NCI-H82 treated with DMSO at 0.1 percent for 48 hours (cell line): ENCODE measurements around the gene LRP5.

Experiments
- DNase-seq: peaks from one replicate; lab custom pipeline; 2025; ENCODE audit not compliant: unreplicated experiment; lab: John Stamatoyannopoulos, UW

LRP5 gene

DNA sequence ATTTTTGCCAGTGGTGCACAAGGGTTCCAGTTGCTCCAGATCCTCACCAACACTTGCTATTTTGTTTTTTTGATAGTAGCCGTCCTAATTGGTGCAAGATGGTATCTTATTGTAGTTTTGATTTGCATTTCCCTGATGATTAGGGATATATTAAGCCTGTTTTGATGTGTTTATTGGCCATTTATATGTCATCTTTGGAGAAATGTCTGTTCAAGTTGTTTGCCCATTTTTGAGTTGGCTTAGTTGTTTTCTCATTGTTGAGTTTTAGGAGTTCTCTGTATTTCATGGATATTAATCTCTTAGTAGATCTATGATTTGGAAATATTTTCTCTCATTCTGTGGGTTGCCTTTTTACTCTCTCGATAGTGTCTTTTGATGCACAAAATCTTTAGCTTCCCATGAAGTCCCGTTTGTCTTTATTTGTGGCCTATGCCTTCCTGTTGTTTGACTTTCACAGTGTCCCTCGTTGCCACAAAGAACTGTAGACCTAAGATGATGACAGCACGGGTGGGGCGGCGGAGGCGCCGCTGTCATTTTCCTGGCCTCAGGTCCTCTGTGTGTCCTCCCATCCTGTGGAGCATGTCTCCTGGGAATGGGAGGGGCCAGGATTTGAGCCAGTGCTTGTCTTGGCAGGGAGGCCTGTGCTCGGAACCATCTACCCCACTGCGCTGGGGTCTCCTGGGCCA, 33.5 kb downstream of the LRP5 start:
- DNase-seq = no peak

DNA sequence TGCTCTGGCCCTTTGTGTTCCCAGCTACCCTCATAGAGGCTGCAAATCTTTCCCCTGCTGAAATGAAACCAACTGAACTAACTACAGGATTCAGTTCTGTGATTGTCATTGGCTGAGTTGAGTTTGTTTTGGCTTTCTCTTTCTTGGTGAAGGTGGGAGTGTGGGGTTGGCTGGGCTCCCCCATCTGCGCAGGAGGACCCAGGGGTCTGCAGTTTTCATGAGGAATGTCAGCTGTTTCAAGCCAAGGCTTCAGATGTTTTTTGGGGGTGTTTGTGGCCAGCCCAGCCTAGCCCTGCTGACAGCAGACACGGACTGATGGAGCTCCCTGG, 34.0 kb downstream of the LRP5 start:
- no peak for DNase-seq

DNA sequence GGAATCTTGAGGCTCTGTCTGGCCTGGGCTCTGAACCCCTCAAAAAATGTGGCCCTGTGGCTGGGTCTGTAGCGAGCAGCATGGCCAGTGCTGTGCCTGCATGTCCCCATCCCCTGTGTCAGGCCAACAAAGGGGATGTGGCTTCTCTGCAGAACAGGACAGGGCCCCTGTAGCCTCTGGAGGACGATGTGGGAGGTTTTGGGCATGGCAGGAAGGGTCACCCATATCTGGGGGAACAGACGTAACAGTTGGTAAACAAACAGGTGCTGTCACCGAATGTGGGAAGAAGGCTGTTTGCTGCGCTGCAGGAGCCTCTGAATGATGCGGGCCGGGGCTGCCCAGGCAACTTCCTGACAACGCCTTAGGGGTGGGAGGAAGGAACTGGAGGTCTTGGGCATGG, 35.0 kb downstream of the LRP5 start:
- no peak for DNase-seq

DNA sequence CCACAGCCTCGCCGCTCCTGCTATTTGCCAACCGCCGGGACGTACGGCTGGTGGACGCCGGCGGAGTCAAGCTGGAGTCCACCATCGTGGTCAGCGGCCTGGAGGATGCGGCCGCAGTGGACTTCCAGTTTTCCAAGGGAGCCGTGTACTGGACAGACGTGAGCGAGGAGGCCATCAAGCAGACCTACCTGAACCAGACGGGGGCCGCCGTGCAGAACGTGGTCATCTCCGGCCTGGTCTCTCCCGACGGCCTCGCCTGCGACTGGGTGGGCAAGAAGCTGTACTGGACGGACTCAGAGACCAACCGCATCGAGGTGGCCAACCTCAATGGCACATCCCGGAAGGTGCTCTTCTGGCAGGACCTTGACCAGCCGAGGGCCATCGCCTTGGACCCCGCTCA, 35.5 kb downstream of the LRP5 start:
- DNase-seq = no peak

DNA sequence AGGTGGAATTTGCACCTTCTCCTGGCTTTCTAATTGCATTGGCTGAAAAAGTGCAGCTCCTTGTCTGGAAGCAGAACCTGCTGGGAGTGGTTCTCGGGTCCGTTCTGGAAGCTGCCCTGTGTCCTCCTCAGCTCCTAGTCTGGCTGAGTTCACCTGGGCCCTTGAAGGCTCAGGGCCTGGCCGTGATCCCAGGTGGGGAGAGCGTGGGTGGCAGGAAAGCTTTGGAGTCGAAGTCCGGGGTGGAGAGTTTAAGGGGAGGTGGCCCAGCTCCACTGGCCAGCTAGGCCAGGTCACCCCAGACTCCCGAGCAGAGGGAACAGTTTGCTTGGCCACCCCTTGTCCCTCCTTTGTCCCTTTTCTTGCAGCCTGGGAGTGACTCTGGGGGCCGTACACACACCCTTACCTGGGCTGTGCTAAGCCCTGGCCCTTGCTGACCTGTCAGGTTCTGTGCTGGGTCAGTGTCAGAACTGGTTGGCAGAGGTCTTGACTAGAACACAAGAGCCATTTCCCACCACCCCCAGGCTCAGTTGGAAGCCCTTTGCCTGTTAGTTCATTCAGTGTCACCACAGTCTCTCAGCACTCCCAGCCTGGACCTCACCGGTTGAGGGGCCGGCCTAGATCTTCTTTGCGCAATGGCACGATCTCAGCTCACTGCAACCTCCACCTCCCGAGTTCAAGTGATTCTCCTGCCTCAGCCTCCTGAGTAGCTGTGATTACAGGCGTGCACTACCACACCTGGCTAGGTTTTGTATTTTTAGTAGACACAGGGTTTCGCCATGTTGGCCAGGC, 37.3 kb downstream of the LRP5 start:
- no peak for DNase-seq

DNA sequence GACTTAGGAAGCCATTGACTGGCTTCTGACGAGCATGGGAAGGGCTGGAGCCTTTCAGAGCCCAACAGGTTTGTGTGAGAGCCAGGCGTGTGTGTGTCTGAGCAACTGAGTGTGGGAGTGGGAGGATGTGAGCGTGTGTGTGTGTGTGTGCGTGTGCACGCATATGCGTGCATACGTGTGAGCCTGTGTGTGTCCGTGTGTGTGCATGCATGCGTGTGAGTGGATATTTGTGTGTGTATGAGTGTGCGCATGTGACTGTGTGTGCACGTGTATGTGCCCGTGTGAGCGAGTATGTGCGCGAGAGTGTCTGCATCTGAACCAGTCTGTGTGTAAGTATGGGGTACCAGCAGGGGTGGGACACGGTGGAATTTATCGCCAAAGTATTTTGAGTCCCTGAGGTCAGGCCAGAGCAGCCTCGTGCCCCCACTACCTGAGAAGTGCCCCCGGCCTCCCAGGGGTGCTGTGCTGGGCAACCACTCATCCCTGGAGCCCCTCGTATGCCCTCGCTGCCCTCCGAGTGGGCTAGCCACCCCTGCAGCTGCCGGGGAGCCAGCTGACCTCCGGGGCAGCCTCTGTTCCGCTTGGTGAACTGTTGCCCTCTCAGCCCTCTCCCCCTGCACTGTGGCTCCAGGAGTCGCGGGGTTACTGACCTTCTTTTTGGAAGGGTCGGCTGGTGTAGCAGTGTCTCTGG, 38.5 kb downstream of the LRP5 start:
- DNase-seq = no peak

DNA sequence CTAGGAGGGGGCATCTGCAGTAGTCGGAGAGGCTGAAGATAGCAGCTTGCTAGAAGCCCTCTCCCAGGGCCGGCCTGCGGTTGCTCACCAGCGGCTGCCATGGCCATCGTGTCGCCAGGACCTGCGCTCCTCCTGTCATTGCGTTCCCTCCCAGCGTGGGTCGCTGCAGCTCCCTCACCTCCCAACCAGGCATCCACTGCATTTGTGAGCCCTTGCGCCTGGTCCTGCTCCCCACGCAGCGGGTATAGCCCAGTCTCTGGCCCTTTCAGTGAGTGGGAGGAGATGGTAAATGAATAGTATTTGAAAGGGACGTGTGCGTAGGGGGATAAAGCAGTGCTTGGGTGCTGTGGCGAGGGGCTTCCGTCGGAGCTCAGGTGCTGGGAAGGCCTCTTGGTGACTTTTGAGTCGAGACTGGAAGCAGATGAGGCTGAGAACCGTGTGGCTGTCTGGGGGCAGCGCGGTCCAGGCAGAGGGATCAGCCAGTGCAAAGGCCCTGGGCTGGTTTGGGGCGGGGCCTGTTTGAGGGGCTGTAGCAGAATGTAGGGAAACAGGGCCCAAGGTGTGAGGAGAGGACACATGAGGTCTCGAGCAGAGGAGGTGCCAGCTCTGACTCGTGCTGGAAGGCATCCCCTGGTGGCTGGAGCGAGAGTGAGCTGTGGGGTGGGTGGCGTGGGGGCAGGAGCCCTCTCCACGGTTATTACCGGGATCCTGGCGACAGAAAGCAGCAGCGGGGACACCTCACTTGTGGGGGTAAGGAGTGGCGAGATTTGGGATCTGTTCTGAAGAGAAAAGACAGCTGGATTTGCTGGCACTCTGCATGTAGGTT, 39.3 kb downstream of the LRP5 start:
- no peak for DNase-seq

DNA sequence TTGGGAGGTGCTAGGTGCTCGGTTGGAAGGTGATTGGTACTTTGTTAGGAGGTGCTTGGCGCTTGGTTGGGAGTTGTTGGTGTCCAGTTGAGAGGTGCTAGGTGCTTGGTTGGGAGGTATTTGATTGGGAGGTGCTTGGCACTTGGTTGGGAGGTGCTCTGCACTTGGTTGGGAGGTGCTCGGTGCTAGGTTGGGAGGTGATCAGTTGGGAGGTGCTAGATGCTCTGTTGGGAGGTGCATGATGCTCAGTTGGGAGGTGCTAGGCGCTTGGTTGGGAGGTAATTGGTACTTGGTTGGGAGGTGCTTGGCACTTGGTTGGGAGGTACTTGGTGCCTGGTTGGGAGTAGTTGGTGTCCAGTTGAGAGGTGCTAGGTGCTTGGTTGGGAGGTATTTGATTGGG, 40.2 kb downstream of the LRP5 start:
- DNase-seq = no peak

DNA sequence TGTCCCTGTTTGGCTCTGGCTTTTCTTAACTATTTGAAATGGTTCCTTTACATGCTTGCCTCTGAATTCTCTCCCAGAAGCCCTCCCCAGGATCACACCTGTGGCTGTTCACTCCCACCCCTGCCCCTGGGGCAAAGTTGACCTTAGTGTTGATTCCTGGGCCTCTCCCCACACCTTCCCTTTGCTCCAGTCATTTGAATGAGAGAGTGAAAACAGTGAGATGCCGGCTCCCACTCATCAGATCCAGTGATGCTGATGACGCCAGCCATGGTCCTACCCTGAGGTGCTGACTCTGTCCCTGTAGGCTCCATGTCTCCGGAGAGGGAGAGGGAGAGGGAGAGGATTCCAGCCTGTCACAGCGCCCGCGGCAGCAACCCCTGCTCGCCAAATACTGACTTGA, 40.7 kb downstream of the LRP5 start:
- no peak for DNase-seq

DNA sequence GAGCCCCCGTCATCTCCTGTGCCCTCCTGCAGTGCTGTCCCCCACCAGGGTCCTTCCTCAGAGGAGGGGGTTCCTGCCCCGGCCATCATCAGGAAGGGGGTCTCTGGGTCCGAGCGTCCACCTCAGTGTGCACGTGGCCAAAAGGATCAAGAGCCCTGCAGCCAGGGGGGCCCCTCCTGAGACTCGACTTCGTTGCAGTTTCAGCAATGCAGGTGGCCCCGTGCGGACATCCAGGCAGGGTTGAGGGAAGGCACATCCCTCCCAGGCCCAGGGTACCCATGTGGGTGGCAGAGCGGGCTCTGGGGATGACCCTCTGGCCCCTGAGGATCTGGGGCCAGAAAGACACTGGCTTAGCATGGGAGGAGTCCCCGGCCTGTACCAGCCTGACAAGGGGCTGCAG, 41.3 kb downstream of the LRP5 start:
- DNase-seq = no peak

DNA sequence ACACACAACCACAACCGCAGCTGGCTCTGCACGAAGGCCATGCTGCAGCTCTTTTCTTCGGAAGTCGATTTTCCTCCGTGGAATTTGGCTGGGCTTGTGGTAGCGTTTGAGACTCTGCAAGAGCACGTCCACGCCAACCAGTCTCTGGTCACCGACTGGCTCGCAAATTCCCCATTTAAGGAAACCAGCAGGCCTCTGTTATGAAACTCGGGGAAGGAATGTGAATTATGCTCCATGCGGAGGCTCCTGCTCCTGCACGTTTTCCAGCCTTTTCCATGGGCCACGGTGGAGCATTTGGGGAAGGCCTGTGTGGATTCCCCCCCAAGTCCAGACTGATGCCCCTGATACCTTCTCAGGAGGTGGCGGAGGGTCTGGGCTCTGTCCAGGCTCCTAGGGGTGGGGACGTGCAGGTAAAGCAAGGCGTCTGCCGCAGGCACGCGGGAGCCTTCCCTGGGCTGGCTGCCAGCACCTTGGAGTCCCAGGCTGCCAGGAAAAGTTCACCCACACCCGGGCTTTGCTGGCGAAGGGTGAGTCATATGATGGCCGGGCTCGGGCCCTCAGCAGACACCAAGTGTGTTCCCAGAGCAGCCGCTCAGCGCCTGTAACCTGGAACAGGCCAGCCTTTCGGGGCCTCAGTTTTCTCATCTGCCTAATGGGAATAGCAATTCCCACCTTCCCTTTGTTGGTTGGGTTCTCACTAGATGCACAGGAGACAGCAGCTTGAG, 41.9 kb downstream of the LRP5 start:
- DNase-seq = no peak

DNA sequence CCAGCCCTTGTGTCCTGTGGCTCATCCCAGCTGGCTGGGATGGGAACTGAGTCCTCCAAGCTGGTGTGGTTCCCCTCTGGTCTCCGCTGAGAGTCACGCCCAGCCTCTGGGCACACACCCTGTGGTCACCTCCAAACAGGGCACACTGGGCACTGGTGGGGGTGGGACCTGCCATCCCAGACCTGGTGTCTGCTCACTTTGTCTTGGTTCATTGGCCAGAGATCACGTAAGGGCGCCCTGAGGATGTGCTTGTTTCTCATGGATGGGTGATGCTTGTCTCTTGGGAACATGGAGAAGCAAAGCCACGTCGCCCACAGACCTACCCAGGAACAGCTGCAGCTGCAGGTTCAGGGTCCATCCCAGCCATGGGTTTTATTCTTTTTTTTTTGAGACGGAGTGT, 43.1 kb downstream of the LRP5 start:
- DNase-seq = no peak

DNA sequence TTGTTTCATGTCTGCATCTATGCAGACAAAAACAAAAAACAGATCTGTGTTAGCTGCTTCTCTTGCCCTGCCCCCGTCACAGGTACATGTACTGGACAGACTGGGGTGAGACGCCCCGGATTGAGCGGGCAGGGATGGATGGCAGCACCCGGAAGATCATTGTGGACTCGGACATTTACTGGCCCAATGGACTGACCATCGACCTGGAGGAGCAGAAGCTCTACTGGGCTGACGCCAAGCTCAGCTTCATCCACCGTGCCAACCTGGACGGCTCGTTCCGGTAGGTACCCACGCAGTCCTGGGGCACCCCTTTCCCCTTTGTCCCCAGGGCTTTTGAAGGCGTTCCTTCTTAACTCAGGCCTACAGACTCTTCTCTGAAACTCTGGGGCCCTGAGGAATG, 45.2 kb downstream of the LRP5 start:
- DNase-seq = no peak

DNA sequence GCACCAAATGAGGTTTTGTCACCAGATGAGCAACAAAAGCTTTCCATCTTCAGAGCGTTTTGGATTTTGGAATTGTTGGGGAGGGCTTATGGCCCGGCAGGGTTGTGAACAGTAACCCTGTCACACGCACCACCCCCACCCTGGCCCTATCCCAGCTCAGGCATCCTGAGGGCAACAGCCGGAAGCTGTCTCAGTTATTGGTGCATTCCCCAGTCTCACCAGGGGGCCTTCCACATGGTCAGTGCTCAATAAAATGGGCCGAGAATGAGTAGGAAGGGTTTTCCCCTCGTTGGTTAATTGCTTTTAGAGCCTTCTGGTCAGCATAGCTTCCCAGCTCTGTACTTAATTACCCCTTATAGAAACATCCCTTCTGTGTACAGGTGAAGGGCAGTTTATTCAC, 46.0 kb downstream of the LRP5 start:
- no peak for DNase-seq

DNA sequence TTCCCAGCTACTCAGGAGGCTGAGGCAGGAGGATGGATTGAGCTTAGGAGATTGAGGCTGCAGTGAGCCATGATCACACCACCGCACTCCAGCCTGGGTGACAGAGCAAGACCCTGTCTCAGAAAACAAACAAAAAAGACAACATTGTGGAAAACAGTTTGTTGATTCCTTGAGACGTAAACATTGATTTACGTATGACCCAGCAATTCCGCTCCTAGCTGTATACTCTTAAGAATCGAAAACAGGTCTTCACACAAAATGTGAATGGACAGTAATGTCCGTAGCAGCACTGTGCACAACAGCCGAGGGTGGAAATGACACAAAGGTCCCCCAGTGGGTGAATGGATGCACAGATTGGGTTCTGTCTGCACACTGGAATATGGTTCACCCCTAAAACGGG, 49.3 kb downstream of the LRP5 start:
- no peak for DNase-seq

DNA sequence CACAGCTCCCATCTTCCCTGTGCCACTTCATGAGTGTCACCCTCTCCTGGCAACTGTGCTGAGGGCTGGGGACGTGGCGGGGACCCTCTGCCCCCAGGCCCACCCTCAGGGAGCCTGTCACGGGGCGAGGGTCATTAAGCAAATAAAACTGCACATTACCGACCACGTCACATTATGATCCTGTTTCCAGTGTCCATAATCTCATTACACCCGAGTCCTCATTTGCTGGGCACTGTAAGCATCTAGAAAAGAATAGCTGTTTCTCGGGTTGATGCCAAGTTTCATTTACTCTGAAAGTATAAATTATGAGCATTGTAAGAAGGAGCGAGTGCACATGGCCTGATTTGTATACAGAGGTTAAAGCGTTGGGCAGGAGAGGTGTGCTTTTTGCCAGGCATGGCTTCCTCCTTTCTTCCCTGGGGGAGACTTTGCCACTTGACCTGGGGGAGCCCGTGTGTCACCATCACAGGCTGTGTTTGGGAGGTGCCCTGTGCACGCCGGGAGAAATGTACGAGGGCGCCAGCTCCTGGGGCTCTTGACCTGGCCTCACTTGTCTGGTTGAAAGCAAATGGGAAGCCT, 50.5 kb downstream of the LRP5 start:
- peak; percentile 6 for DNase-seq

DNA sequence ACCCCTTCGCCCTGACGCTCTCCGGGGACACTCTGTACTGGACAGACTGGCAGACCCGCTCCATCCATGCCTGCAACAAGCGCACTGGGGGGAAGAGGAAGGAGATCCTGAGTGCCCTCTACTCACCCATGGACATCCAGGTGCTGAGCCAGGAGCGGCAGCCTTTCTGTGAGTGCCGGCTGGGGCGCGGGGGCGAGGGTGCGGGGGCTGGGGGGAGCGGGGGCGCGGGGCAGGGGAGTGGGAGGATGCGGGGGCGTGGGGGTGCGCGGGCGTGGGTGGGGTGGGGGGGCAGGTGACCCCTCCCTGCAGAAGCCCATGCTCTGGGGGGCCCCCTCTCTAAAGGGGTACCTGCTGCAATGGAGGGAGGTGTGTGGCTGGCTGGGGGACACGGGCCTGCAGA, 51.4 kb downstream of the LRP5 start:
- no peak for DNase-seq

DNA sequence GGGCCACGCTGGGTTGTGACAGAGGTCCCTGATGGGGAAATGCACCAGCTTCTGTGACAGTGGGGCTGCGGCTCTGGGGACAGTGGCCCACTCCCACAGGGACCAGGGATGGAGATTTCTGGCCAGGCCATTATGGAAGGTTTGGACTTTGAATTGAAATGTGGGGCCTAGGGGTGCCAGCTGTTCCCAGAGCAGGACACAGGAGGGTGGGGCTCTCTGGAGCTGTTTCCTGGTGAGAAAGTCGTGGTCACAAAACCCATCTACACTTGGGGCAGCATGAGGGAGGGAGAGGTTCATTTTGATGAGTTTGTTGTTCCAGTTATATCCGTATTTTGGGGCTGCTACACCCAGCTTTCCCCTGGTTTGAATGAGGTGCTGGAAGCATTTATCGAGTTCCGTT, 52.2 kb downstream of the LRP5 start:
- no peak for DNase-seq

DNA sequence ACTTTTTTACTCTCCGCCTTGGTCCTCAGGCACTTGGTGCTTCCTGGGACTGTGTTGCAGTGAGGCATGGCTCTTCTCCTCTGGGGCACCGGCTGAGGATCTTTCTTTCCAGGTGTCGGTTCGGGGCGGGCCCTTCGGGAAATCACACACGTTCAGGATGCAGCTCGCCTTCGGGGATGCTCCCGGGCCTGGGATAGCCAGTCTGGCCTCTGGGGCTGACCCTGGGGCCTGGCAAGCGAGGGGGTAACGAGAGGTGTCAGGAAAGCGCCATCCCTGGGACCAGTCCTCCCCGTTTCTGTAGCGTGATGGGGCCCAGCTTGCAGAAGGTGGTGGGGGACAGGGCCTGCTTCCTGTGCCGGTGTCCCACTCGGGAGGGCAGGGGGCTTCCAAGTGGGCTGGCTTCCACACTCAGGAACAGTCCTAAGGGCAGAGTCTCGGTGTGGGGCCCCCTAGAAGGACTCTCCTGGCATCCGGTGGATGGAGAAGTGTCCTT, 53.6 kb downstream of the LRP5 start:
- DNase-seq = no peak

DNA sequence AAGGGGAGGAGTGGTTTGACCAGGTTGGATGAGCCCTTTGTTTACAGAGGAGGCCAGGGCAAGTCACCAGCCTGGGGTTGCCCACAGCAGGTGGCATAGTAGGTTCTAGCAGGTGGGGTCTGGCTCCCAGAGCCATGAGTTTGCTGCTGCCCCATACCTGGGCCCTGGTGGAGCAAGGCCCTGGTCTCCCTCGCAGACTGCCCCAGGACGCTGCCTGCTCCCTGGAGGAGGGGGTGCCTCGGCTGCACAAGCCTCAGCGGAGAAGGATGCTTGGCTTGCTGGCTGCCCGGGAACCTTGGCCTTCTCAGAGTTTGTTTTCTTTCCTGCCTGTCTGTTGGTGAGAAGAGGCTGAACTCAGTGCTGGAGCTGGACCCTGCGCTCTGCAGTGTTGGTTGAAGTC, 54.9 kb downstream of the LRP5 start:
- no peak for DNase-seq
